A549 treated with Hydrocortisone at 1 μM for 4 hours (cell line): ENCODE measurements around the gene CAST. TPM values are rescaled to one million over a fixed set of nuclear protein-coding genes. Genes with fewer than 3 reads are reported as not detected.

Source experiments
- total RNA-seq: library from RNA; stranded (reverse); fragments of 200-300 nt; extraction: Qiagen RNA extraction; gene quantifications from 5 replicates; pipeline ENCODE4 v1.2.3, GENCODE V29; 2022

The CAST gene, protein sequence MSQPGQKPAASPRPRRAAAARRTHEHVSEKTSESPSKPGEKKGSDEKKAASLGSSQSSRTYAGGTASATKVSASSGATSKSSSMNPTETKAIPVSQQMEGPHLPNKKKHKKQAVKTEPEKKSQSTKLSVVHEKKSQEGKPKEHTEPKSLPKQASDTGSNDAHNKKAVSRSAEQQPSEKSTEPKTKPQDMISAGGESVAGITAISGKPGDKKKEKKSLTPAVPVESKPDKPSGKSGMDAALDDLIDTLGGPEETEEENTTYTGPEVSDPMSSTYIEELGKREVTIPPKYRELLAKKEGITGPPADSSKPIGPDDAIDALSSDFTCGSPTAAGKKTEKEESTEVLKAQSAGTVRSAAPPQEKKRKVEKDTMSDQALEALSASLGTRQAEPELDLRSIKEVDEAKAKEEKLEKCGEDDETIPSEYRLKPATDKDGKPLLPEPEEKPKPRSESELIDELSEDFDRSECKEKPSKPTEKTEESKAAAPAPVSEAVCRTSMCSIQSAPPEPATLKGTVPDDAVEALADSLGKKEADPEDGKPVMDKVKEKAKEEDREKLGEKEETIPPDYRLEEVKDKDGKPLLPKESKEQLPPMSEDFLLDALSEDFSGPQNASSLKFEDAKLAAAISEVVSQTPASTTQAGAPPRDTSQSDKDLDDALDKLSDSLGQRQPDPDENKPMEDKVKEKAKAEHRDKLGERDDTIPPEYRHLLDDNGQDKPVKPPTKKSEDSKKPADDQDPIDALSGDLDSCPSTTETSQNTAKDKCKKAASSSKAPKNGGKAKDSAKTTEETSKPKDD
- 145 to 204 TPM (median 174 TPM) in 5 replicates for total RNA-seq

DNA sequence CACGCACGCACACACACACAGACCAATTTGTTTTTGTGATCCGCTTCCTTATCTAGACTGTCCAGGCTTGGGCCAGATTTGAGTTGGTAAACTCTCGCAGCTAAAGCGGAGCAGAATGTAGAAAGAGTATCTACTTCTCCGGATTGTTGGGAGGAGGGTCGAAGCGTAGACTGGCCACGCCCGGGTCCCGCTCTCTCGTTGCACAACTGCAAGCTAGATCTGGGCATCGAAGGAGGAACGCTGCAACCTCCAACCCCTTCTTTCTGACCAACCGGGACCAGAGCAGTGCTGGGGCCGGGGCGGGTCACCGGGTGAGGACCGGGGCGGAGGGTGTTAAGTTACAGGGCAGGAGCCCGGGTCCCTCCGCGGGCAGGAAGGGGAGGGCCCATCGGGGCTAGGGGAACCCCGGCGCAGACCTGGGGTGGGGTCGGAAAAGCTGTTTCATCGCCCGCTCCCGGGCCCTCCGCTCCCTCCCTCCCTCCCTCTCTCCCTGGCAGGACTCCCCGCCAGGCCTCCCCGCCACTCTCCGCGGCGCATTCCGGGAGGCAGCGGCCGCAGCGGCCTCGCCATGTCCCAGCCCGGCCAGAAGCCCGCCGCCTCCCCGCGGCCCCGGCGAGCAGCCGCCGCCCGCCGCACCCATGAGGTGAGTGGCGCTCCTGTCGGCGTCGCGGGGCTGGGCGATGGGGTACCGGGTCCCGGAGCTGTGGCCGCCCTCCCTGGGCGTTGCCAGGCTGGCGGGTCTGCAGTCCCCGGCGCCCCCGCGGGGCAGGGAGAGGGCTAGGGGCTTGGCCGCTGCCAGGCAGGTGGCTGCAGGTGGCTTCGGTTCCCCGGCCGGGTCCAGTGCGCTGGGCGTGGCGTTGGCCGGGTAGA is at the start of gene CAST:
CAST (plus strand) TSS at position 522 of the 870 bp plus-strand sequence; CDS start at position 569, 47 bp downstream.

Other genes with a start within 250 kb of the CAST start
- 0.16 to 0.51 TPM (median 0.22 TPM) in 5 replicates for gene PCSK1, start 229.1 kb upstream of the CAST start, total RNA-seq
- gene ERAP1, start 145.6 kb downstream of the CAST start, total RNA-seq, result 7.4 to 10.1 TPM (median 7.4 TPM) in 5 replicates
- gene ERAP2, start 214.1 kb downstream of the CAST start, total RNA-seq, result 1.2 to 1.3 TPM (median 1.2 TPM) in 5 replicates